OCI-LY7 (cell line): Measurements from ENCODE around the gene FOXK1. TPM values are rescaled to one million over a fixed set of nuclear protein-coding genes. Genes with fewer than 3 reads are reported as not detected.

Experiments used
- BruUV-seq: library from RNA; stranded (reverse); fragments of 400-500 nt; replicated peaks from 2 replicates; lab custom pipeline; 2021; lab: Mats Ljungman, UMichigan
- CTCF ChIA-PET: fragments of 300-600 bp; sonication (Branson Sonifier 250); formaldehyde crosslinking; loops from one replicate; lab custom pipeline; 2022; ENCODE audit warnings: antibody characterized with exemption; ENCODE audit not compliant: unreplicated experiment; lab: Charles Lee
- POLR2A ChIA-PET: fragments of 300-600 bp; sonication (Branson Sonifier 250); formaldehyde crosslinking; loops from one replicate; lab custom pipeline; 2022; ENCODE audit warnings: antibody characterized with exemption; lab: Charles Lee
- DNase-seq: peaks from one replicate; pipeline ENCODE4 v3.0.0-alpha.2; 2015; ENCODE audit warnings: low spot score
- H2AFZ ChIP-seq: fragments of 200-600 bp; sonication (generic), shearing (Covaris generic); 2 replicates; pipeline ENCODE4 v1.6.1; 2014; ENCODE audit warnings: mild to moderate bottlenecking, antibody characterized with exemption, low read length, moderate library complexity
- H3K27ac ChIP-seq: fragments of 200-600 bp; sonication (generic); 2 replicates; pipeline ENCODE4 v1.5.1; 2014; ENCODE audit warnings: mixed run types, low read depth, mild to moderate bottlenecking, moderate library complexity, low read length, inconsistent platforms; ENCODE audit not compliant: poor library complexity, severe bottlenecking
- H3K36me3 ChIP-seq: fragments of 200-600 bp; sonication (generic); 2 replicates; pipeline ENCODE4 v1.6.1; 2014; ENCODE audit warnings: mild to moderate bottlenecking, antibody characterized with exemption, low read length, moderate library complexity, mixed read lengths; ENCODE audit not compliant: insufficient read depth
- H3K4me1 ChIP-seq: fragments of 200-600 bp; sonication (generic); 2 replicates; pipeline ENCODE4 v1.5.1; 2014; ENCODE audit warnings: mild to moderate bottlenecking, low read length; ENCODE audit not compliant: insufficient read depth, poor library complexity, severe bottlenecking
- H3K4me2 ChIP-seq: fragments of 200-600 bp; sonication (generic); 2 replicates; pipeline ENCODE4 v1.6.1; 2014; ENCODE audit warnings: mild to moderate bottlenecking, low read length
- H3K4me3 ChIP-seq: fragments of 200-600 bp; sonication (generic); 2 replicates; pipeline ENCODE4 v1.5.1; 2014; ENCODE audit warnings: mild to moderate bottlenecking, low read depth, low read length; ENCODE audit not compliant: poor library complexity, severe bottlenecking
- H3K79me2 ChIP-seq: fragments of 200-600 bp; sonication (generic); 2 replicates; pipeline ENCODE4 v1.6.1; 2016; ENCODE audit warnings: low read depth, mild to moderate bottlenecking, low read length, moderate library complexity, mixed read lengths; ENCODE audit not compliant: insufficient read depth
- H3K9me2 ChIP-seq: fragments of 200-600 bp; sonication (generic); 2 replicates; pipeline ENCODE4 v1.6.1; 2016; ENCODE audit warnings: mild to moderate bottlenecking, low read length, mixed read lengths; ENCODE audit not compliant: insufficient read depth
- H3K9me3 ChIP-seq: fragments of 200-600 bp; sonication (generic); 2 replicates; pipeline ENCODE4 v1.6.1; 2014; ENCODE audit warnings: mild to moderate bottlenecking, mixed run types, low read length, mixed read lengths
- H4K20me1 ChIP-seq: fragments of 200-600 bp; sonication (generic); 2 replicates; pipeline ENCODE4 v1.6.1; 2014; ENCODE audit warnings: mild to moderate bottlenecking, antibody characterized with exemption, low read length, moderate library complexity, mixed read lengths; ENCODE audit not compliant: insufficient read depth
- CTCF ChIP-seq: fragments of 200-600 bp; sonication (generic); conservative IDR thresholded peaks from 2 replicates; pipeline ENCODE4 v1.5.1; 2014; ENCODE audit warnings: mild to moderate bottlenecking, antibody characterized with exemption, low read length, moderate library complexity, mixed read lengths
- EZH2phosphoT487 ChIP-seq: fragments of 200-600 bp; sonication (generic); IDR thresholded peaks from 2 replicates; pipeline ENCODE4 v1.6.1; 2018; ENCODE audit warnings: low read depth, borderline replicate concordance, mild to moderate bottlenecking, mixed run types, antibody characterized with exemption, low read length, moderate library complexity, mixed read lengths
- intact Hi-C: fragments of 100-400 bp; cut with micrococcal nuclease; formaldehyde crosslinking; loops from one replicate; pipeline ENCODE4 v1.10.0; 2022; ENCODE audit not compliant: unreplicated experiment
- total RNA-seq, 2 experiments: library from RNA; depleted of rRNA in 1 of 2; stranded (reverse); fragments of >200 nt in 1 of 2; shearing (Covaris generic) in 1 of 2; gene quantifications; 2 replicates each; pipeline ENCODE4 v1.2.3, GENCODE V29; 2014 to 2022

Gene FOXK1
- total RNA-seq, 2 experiments from 2014 or later, result 17.3 to 34.5 TPM

DNA sequence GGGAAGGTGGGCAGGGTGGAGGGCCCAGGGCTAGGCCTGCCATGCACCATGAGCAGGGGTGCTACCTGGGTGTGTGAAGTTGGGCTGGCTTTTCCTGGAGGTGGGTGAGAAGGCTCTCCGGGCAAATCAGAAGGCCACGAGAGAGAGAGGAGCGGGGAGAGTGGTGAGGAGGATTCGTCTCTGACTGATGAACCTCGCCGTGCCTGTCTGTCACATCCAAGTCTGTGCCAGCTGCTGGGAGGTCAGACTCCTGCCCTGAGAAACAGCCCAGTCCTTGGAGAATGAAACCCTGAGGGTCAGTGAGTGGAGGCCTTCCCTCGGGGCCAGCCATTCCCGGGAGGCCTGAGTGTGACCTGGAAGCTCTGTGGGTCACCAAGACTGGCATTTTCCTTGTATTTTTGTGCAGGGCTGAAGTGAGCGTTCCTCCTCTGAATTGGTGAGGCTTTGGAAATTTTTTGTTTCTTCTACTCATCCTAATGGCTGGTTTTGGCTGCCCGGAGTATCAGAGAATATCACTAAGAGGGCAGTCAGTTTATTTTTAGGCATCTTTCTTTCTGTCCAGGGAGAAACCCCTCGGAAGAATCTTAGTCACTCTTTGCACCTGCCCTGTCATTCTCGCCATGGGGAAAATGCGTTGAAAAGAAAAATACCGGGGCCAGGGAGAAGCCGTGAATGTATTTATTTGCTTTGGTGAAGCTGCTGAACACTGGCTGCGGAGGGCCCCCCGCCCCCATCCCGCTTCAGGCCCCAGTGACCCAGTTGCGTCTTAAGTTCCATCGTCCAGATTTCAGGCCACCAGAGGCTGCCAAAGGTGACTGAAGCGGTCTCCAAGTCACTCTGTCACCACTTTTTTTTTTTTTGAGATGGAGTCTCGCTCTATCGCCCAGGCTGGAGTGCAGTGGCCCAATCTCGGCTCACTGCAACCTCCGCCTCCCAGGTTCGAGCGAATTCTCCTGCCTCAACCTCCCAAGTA is 86.8 kb downstream of the FOXK1 start:
- no peaks in the 10 kb centered on the region for H3K9me2 ChIP-seq
- H3K27ac ChIP-seq, result no peak overlapping the region
- H3K36me3 ChIP-seq, result no peaks in the 10 kb centered on the region
- intact Hi-C loops, result no loop called here
- TF ChIP-seq CTCF (no peak), EZH2phosphoT487 (no peak)
- no peaks in the 10 kb centered on the region for H4K20me1 ChIP-seq
- no peak for DNase-seq
- CTCF ChIA-PET, result no interaction called here
- no peaks in the 10 kb centered on the region for H3K9me3 ChIP-seq
- no peaks in the 10 kb centered on the region for H3K79me2 ChIP-seq
- H3K4me2 ChIP-seq, result no peak overlapping the region
- H3K4me1 ChIP-seq, result no peaks in the 10 kb centered on the region
- no peak overlapping the region for H3K4me3 ChIP-seq
- no peak overlapping the region for H2AFZ ChIP-seq
- POLR2A ChIA-PET, result interaction anchor here (0.6 kb wide), 1 partner anchor 1802 kb away, joined by 3 read pairs; no protein-coding TSS in a partner anchor
- no TSS peak for BruUV-seq

DNA sequence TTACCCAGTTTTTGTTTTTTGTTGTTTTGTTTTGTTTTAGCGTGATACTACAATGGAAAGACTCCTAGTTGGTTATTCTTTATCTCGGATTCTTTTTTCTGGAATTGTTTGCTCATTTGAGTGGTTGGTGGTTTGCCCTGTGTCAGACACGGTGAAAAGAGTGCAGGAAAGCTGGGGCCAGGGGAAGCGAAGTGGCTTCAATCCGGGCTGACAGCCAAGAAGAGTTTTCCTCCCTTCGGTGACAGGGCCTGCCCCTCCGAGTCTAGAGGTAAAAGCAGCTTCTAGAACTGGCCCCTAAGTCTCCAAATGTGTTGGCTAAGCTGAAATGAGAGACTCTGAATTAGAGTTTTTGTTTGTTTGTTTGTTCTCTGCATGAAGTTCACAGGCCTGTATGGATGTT is 87.7 kb downstream of the FOXK1 start:
- H3K9me2 ChIP-seq, result no peaks in the 10 kb centered on the region
- intact Hi-C loops, result loop anchor here (10.0 kb wide), 1 partner anchor 205 kb away; no protein-coding TSS in a partner anchor
- no peak overlapping the region for H3K4me2 ChIP-seq
- CTCF ChIA-PET, result no interaction called here
- H3K4me1 ChIP-seq, result peaks cover 6% of the 10 kb centered on the region
- POLR2A ChIA-PET, result no interaction called here
- H4K20me1 ChIP-seq, result no peaks in the 10 kb centered on the region
- no peak overlapping the region for H2AFZ ChIP-seq
- H3K4me3 ChIP-seq, result no peak overlapping the region
- H3K36me3 ChIP-seq, result no peaks in the 10 kb centered on the region
- H3K79me2 ChIP-seq, result no peaks in the 10 kb centered on the region
- no peak overlapping the region for H3K27ac ChIP-seq
- DNase-seq, result no peak
- no peaks in the 10 kb centered on the region for H3K9me3 ChIP-seq
- TF ChIP-seq CTCF, result no peak
- TF ChIP-seq EZH2phosphoT487, result no peak
- BruUV-seq, result no TSS peak

GRCh38 chr7:4770886-4771285 is 88.8 kb downstream of the FOXK1 start:
- BruUV-seq, result TSS peak; percentile 57
- ChIA-PET CTCF (no interaction called here), POLR2A (no interaction called here)
- Histone ChIP-seq H3K9me2 (no peaks in the 10 kb centered on the region), H3K79me2 (peaks cover 3% of the 10 kb centered on the region), H4K20me1 (no peaks in the 10 kb centered on the region), H3K4me3 (no peak overlapping the region), H3K4me1 (peaks cover 7% of the 10 kb centered on the region), H3K27ac (no peak overlapping the region), H3K36me3 (no peaks in the 10 kb centered on the region), H2AFZ (no peak overlapping the region), H3K9me3 (no peaks in the 10 kb centered on the region), H3K4me2 (no peak overlapping the region)
- TF ChIP-seq EZH2phosphoT487 (no peak), CTCF (no peak)
- no peak for DNase-seq
- intact Hi-C loops, result loop anchor here (10.0 kb wide), 1 partner anchor 204 kb away; no protein-coding TSS in a partner anchor
